OCI-LY1 (cell line): ENCODE data around the gene ARPC2.
"Not testable (repeated sequence)": the region's sequence is repeated elsewhere in the genome, so short reads cannot be mapped to it uniquely, and the experiment has no call there.

Source experiments
- H2AFZ ChIP-seq: fragments of 200-600 bp; sonication (generic), shearing (Covaris generic); 2 replicates; pipeline ENCODE4 v1.6.0; 2014; ENCODE audit warnings: antibody characterized with exemption, mild to moderate bottlenecking, low read length
- H3F3A ChIP-seq: fragments of 200-600 bp; sonication (generic), shearing (Covaris generic); 2 replicates; pipeline ENCODE4 v1.6.0; 2014; ENCODE audit warnings: mild to moderate bottlenecking, antibody characterized with exemption, low read length, moderate library complexity; ENCODE audit not compliant: insufficient read depth
- H3K27ac ChIP-seq: fragments of 200-600 bp; sonication (generic); 2 replicates; pipeline ENCODE4 v1.5.1; 2014; ENCODE audit warnings: low read length, mixed run types, mild to moderate bottlenecking, low read depth; ENCODE audit not compliant: poor library complexity, severe bottlenecking
- H3K27me3 ChIP-seq: fragments of 200-600 bp; sonication (generic); 2 replicates; pipeline ENCODE4 v1.6.0; 2014; ENCODE audit warnings: antibody characterized with exemption, mild to moderate bottlenecking, low read length, moderate library complexity; ENCODE audit not compliant: insufficient read depth
- H3K36me3 ChIP-seq: fragments of 200-600 bp; sonication (generic); 2 replicates; pipeline ENCODE4 v1.6.1; 2014; ENCODE audit warnings: mild to moderate bottlenecking, antibody characterized with exemption, low read length, moderate library complexity, mixed read lengths; ENCODE audit not compliant: insufficient read depth
- H3K4me1 ChIP-seq: fragments of 200-600 bp; sonication (generic); 2 replicates; pipeline ENCODE4 v1.5.1; 2014; ENCODE audit warnings: mild to moderate bottlenecking, low read length, moderate library complexity; ENCODE audit not compliant: insufficient read depth, severe bottlenecking
- H3K4me2 ChIP-seq: fragments of 200-600 bp; sonication (generic), shearing (Covaris generic); 2 replicates; pipeline ENCODE4 v1.6.1; 2014; ENCODE audit warnings: low read length
- H3K4me3 ChIP-seq: fragments of 200-600 bp; sonication (generic); 2 replicates; pipeline ENCODE4 v1.5.1; 2014; ENCODE audit warnings: low read length, low read depth, mild to moderate bottlenecking, mixed read lengths; ENCODE audit not compliant: poor library complexity, severe bottlenecking
- H3K79me2 ChIP-seq: fragments of 200-600 bp; shearing (Covaris generic); 2 replicates; pipeline ENCODE4 v1.6.1; 2016; ENCODE audit warnings: mixed run types, low read length, mixed read lengths; ENCODE audit not compliant: insufficient read depth
- H3K9ac ChIP-seq: fragments of 200-600 bp; sonication (generic), shearing (Covaris generic); 2 replicates; pipeline ENCODE4 v1.6.1; 2014; ENCODE audit warnings: mild to moderate bottlenecking, low read length, mixed read lengths
- H3K9me2 ChIP-seq: fragments of 200-600 bp; sonication (generic), shearing (Covaris generic); 2 replicates; pipeline ENCODE4 v1.6.1; 2014; ENCODE audit warnings: low read depth, mild to moderate bottlenecking, low read length, mixed read lengths
- H3K9me3 ChIP-seq: fragments of 200-600 bp; shearing (Covaris generic); 2 replicates; pipeline ENCODE4 v1.6.1; 2014; ENCODE audit warnings: low read length, mixed read lengths
- H4K20me1 ChIP-seq: fragments of 200-600 bp; sonication (generic), shearing (Covaris generic); 2 replicates; pipeline ENCODE4 v1.6.0; 2016; ENCODE audit warnings: mild to moderate bottlenecking, low read length; ENCODE audit not compliant: insufficient read depth
- CTCF ChIP-seq: fragments of 200-600 bp; sonication (generic), shearing (Covaris generic); IDR thresholded peaks from 2 replicates; pipeline ENCODE4 v1.5.1; 2017; ENCODE audit warnings: mild to moderate bottlenecking, antibody characterized with exemption, low read length, moderate library complexity, mixed read lengths
- EZH2 ChIP-seq: fragments of 200-600 bp; sonication (generic), shearing (Covaris generic); IDR thresholded peaks from 2 replicates; pipeline ENCODE4 v1.8.0; 2017; ENCODE audit warnings: borderline replicate concordance, mixed run types, mild to moderate bottlenecking, antibody characterized with exemption, low read length, moderate library complexity, mixed read lengths

Gene ARPC2

GRCh38 chr2:218272531-218273212 lies 55.7 kb downstream of the ARPC2 start:
- H2AFZ ChIP-seq: no peak overlapping the region
- H4K20me1 ChIP-seq: no peaks in the 10 kb centered on the region
- TF ChIP-seq CTCF: peak; percentile 92
- no peak for TF ChIP-seq EZH2
- no peaks in the 10 kb centered on the region for H3K27me3 ChIP-seq
- 0 out of 2 replicates have a peak, but pooled peaks cover 2% of the 10 kb centered on the region for H3K79me2 ChIP-seq
- no peak overlapping the region for H3K4me3 ChIP-seq
- H3K9me2 ChIP-seq: no peaks in the 10 kb centered on the region
- H3K27ac ChIP-seq: no peak overlapping the region
- no peaks in the 10 kb centered on the region for H3K9me3 ChIP-seq
- H3K4me2 ChIP-seq: peak overlapping the region; percentile 28; the same call in 1 of the 2 replicates
- H3K36me3 ChIP-seq: peaks cover 29% of the 10 kb centered on the region; the same call in 1 of the 2 replicates
- H3K9ac ChIP-seq: no peak overlapping the region
- peaks cover 30% of the 10 kb centered on the region for H3K4me1 ChIP-seq
- H3F3A ChIP-seq: no peaks in the 10 kb centered on the region

GRCh38 chr2:218273214-218273907 lies 56.4 kb downstream of the ARPC2 start:
- peaks cover 30% of the 10 kb centered on the region for H3K4me1 ChIP-seq
- not testable (repeated sequence) for H3K4me3 ChIP-seq, H3F3A ChIP-seq, H3K9me2 ChIP-seq, H2AFZ ChIP-seq, H3K27me3 ChIP-seq, H3K79me2 ChIP-seq, H3K9me3 ChIP-seq, H3K9ac ChIP-seq, H4K20me1 ChIP-seq, H3K27ac ChIP-seq, H3K4me2 ChIP-seq
- H3K36me3 ChIP-seq: peaks cover 28% of the 10 kb centered on the region; the same call in 1 of the 2 replicates

DNA sequence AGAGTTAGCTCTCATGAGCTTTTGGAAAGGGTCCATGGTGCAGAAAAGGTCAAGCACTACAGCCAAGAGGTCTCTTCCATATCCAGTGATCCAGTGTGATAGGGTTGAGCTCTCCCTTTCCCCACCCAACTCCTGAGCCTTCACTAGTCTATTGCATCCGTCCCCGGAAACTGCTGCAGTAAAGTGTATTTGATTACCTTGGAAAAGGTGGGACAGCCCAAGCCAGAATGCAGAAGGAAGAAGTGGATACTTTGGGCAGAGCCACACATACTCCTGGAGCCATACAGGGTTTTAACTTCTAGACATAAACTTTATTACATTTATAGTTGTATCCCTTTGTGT lies 56.9 kb downstream of the ARPC2 start:
- peaks cover 28% of the 10 kb centered on the region for H3K4me1 ChIP-seq
- no peaks in the 10 kb centered on the region for H3K9me2 ChIP-seq
- H3K4me2 ChIP-seq: no peak overlapping the region
- H2AFZ ChIP-seq: no peak overlapping the region
- no peaks in the 10 kb centered on the region for H3K27me3 ChIP-seq
- H3K9me3 ChIP-seq: no peaks in the 10 kb centered on the region
- peaks cover 28% of the 10 kb centered on the region; the same call in 1 of the 2 replicates for H3K36me3 ChIP-seq
- no peak overlapping the region for H3K4me3 ChIP-seq
- H3K9ac ChIP-seq: no peak overlapping the region
- H3K27ac ChIP-seq: no peak overlapping the region
- TF ChIP-seq EZH2 (no peak), CTCF (no peak)
- H3F3A ChIP-seq: no peaks in the 10 kb centered on the region
- H4K20me1 ChIP-seq: no peaks in the 10 kb centered on the region
- 0 out of 2 replicates have a peak, but pooled peaks cover 2% of the 10 kb centered on the region for H3K79me2 ChIP-seq
